A549 (cell line): ENCODE results near the gene STARD9. TPM values are rescaled to one million over a fixed set of nuclear protein-coding genes. Genes with fewer than 3 reads are reported as not detected.

Experiments used
- ATAC-seq, 2 experiments: fragments of 200-7000 bp in 1 of 2; fragments of >200 bp in 1 of 2; cut with Nextera tagmentation in 1 of 2; cut with Tn5 transposase in 1 of 2; 3 replicates each; pipeline versions ENCODE4 v1.8.0 to v1.9.1; 2018 to 2020; ENCODE audit warnings: mild to moderate bottlenecking in 1 of 2, moderate library complexity in 1 of 2
- CTCF ChIA-PET: fragments of 300-600 bp; sonication (Branson Sonifier 250); formaldehyde crosslinking; extraction: SDS; loops from one replicate; lab custom pipeline; 2021; ENCODE audit warnings: antibody characterized with exemption, inconsistent platforms; lab: Yijun Ruan, JAX
- POLR2A ChIA-PET: fragments of 350-600 bp; formaldehyde crosslinking; extraction: SDS; loops from one replicate; lab custom pipeline; 2021; ENCODE audit warnings: antibody characterized with exemption, inconsistent platforms; lab: Yijun Ruan, JAX
- DNase-seq, 2 experiments: peaks; one replicate each; pipeline versions ENCODE4 v3.0.0 to v3.0.0-alpha.2; 2011 to 2016; ENCODE audit warnings: low read depth in 1 of 2, low spot score in 1 of 2
- FAIRE-seq: peaks from 2 replicates; lab custom pipeline; 2011; peaks lifted over from hg19 to GRCh38; lab: Jason Lieb, UNC
- H3K27ac ChIP-seq, 2 experiments: fragments of >200 bp; sonication (Bioruptor Twin); formaldehyde crosslinking; 3 replicates each; pipeline ENCODE4 v1.5.1; 2016 to 2017
- H3K4me1 ChIP-seq: fragments of >200 bp; sonication (Bioruptor Twin); formaldehyde crosslinking; 3 replicates; pipeline ENCODE4 v1.6.1; 2016
- H3K4me2 ChIP-seq: fragments of >200 bp; sonication (Bioruptor Twin); formaldehyde crosslinking; 3 replicates; pipeline ENCODE4 v1.6.1; 2016
- H3K4me3 ChIP-seq: fragments of >200 bp; sonication (Bioruptor Twin); formaldehyde crosslinking; 3 replicates; pipeline ENCODE4 v1.5.1; 2016
- H3K9me3 ChIP-seq: fragments of >200 bp; sonication (Bioruptor Twin); formaldehyde crosslinking; 3 replicates; pipeline ENCODE4 v1.6.1; 2016
- CEBPB ChIP-seq, 2 experiments: fragments of >200 bp in 1 of 2; sonication (Bioruptor Twin) in 1 of 2; formaldehyde crosslinking in 1 of 2; IDR thresholded peaks; 2 replicates each; pipeline ENCODE4 v1.6.1; 2012 to 2016
- CHD4 ChIP-seq: fragments of 200-600 bp; sonication (generic); IDR thresholded peaks from 2 replicates; pipeline ENCODE4 v1.6.1; 2016; ENCODE audit warnings: antibody characterized with exemption, mild to moderate bottlenecking, borderline replicate concordance
- EHF ChIP-seq: fragments of 250-450 bp; sonication (Bioruptor Pico); IDR thresholded peaks from 2 replicates; pipeline ENCODE4 v1.5.0; 2020; ENCODE audit warnings: mild to moderate bottlenecking
- EP300 ChIP-seq, 2 experiments: fragments of >200 bp; sonication (Bioruptor Twin); formaldehyde crosslinking; IDR thresholded peaks; 2 replicates in 1 of 2; 3 replicates in 1 of 2; pipeline ENCODE4 v1.6.1; 2016 to 2017
- FOSL2 ChIP-seq, 2 experiments: fragments of 450-650 bp in 1 of 2; fragments of >200 bp in 1 of 2; sonication (Bioruptor Twin) in 1 of 2; formaldehyde crosslinking; IDR thresholded peaks; 2 replicates each; pipeline versions ENCODE4 v1.5.0 to v1.6.1; 2016 to 2020; ENCODE audit warnings: mild to moderate bottlenecking in 1 of 2, moderate library complexity in 1 of 2
- FOXS1 ChIP-seq: fragments of 250-450 bp; sonication (Bioruptor Pico); IDR thresholded peaks from 2 replicates; pipeline ENCODE4 v1.5.0; 2020; ENCODE audit warnings: mild to moderate bottlenecking, moderate library complexity
- HES2 ChIP-seq: fragments of >200 bp; sonication (Bioruptor Twin); formaldehyde crosslinking; IDR thresholded peaks from 2 replicates; pipeline ENCODE4 v1.6.1; 2016
- HEYL ChIP-seq: fragments of 250-450 bp; sonication (Bioruptor Pico); IDR thresholded peaks from 2 replicates; pipeline ENCODE4 v1.8.0; 2021; ENCODE audit warnings: mild to moderate bottlenecking, moderate library complexity
- HMGXB4 ChIP-seq: fragments of 250-450 bp; sonication (Bioruptor Pico); IDR thresholded peaks from 2 replicates; pipeline ENCODE4 v1.5.0; 2021; ENCODE audit warnings: mild to moderate bottlenecking, moderate library complexity, borderline replicate concordance
- HOXA7 ChIP-seq: fragments of 250-450 bp; sonication (Bioruptor Pico); IDR thresholded peaks from 2 replicates; pipeline ENCODE4 v1.5.0; 2020; ENCODE audit warnings: mild to moderate bottlenecking, moderate library complexity
- KDM1A ChIP-seq: fragments of 200-600 bp; sonication (generic); IDR thresholded peaks from 2 replicates; pipeline ENCODE4 v1.6.1; 2016; ENCODE audit warnings: low read depth, mild to moderate bottlenecking
- MAFK ChIP-seq: fragments of 450-650 bp; IDR thresholded peaks from 2 replicates; pipeline ENCODE4 v1.6.1; 2014; ENCODE audit not compliant: partially characterized antibody
- MAX ChIP-seq: IDR thresholded peaks from 2 replicates; pipeline ENCODE4 v1.6.1; 2012
- NFE2L2 ChIP-seq: fragments of 150-350 bp; conservative IDR thresholded peaks from 2 replicates; pipeline ENCODE4 v1.6.1; 2014; ENCODE audit warnings: low read length
- NR3C1 ChIP-seq: fragments of >200 bp; sonication (Bioruptor Twin); formaldehyde crosslinking; IDR thresholded peaks from 3 replicates; pipeline ENCODE4 v1.6.1; 2017
- PHF8 ChIP-seq: fragments of 200-600 bp; sonication (generic); IDR thresholded peaks from 2 replicates; pipeline ENCODE4 v1.6.1; 2016; ENCODE audit warnings: low read depth, mild to moderate bottlenecking, antibody characterized with exemption, moderate library complexity, borderline replicate concordance
- POLR2A ChIP-seq: IDR thresholded peaks from 2 replicates; pipeline ENCODE4 v1.6.1; 2012; ENCODE audit warnings: mild to moderate bottlenecking, low read length
- RCOR1 ChIP-seq: fragments of 150-350 bp; IDR thresholded peaks from 2 replicates; pipeline ENCODE4 v1.6.1; 2014; ENCODE audit warnings: antibody characterized with exemption, low read length, low read depth
- REST ChIP-seq: fragments of 200-600 bp; sonication (generic); IDR thresholded peaks from 2 replicates; pipeline ENCODE4 v1.6.1; 2016; ENCODE audit warnings: antibody characterized with exemption, mild to moderate bottlenecking, moderate library complexity
- RNF2 ChIP-seq: fragments of 200-600 bp; sonication (generic); IDR thresholded peaks from 2 replicates; pipeline ENCODE4 v1.6.1; 2016; ENCODE audit warnings: low read depth, mild to moderate bottlenecking, antibody characterized with exemption, moderate library complexity, borderline replicate concordance
- SREBF2 ChIP-seq: fragments of 450-650 bp; IDR thresholded peaks from 2 replicates; pipeline ENCODE4 v1.6.1; 2014; ENCODE audit warnings: mild to moderate bottlenecking, moderate library complexity
- ZFP36 ChIP-seq: fragments of 450-650 bp; IDR thresholded peaks from 2 replicates; pipeline ENCODE4 v1.6.1; 2014; ENCODE audit warnings: borderline replicate concordance; ENCODE audit not compliant: partially characterized antibody
- ZNF302 ChIP-seq: fragments of 250-450 bp; sonication (Bioruptor Pico); IDR thresholded peaks from 2 replicates; pipeline ENCODE4 v1.9.0; 2021; ENCODE audit warnings: inconsistent platforms, mild to moderate bottlenecking, moderate library complexity
- WGBS: methylation state at CpG from one replicate; pipeline ENCODE4 v1.1.6; 2017; ENCODE audit errors: missing lambda C conversion rate; 5-methylcytosine and 5-hydroxymethylcytosine counted together
- polyA plus RNA-seq, 4 experiments: library from polyadenylated mRNA; depleted of rRNA in 3 of 4; stranded (reverse); fragments of >200 nt; fragmentation: RNase III in 1 of 4; extraction: RNeasy Plus Mini Kit Qiagen cat#74134 plus additional on column Dnase treatment in 1 of 4; gene quantifications; 2 replicates in 3 of 4; 3 replicates in 1 of 4; pipeline ENCODE4 v1.2.3, GENCODE V29; 2011 to 2017

STARD9 gene
- polyA plus RNA-seq, 2 of the 4 experiments (the other 2 are of a cell fraction): 1.2 TPM

GRCh38 chr15:42712584-42712983 is 137.2 kb downstream of the STARD9 start:
- ChIA-PET CTCF (interaction anchor here (1.8 kb wide), 1 partner anchor 214 kb away, joined by 5 read pairs; no protein-coding TSS in a partner anchor), POLR2A (no interaction called here)
- TF ChIP-seq PHF8: no peak
- no peak for TF ChIP-seq SREBF2
- no peak for TF ChIP-seq FOSL2 (IDR thresholded peaks at IDR 0.05)
- TF ChIP-seq FOSL2 (CRISPR knock-in tag; IDR thresholded peaks at IDR 0.05): no peak
- no peak for TF ChIP-seq RCOR1
- no peak for TF ChIP-seq RNF2
- TF ChIP-seq HMGXB4 (CRISPR knock-in tag): no peak
- no peak for TF ChIP-seq KDM1A
- no peak for TF ChIP-seq MAX
- TF ChIP-seq NR3C1: no peak
- TF ChIP-seq REST: no peak
- no peak for TF ChIP-seq EHF (CRISPR knock-in tag)
- TF ChIP-seq CHD4: no peak
- no peak for TF ChIP-seq HOXA7 (CRISPR knock-in tag)
- TF ChIP-seq NFE2L2: no peak
- Histone ChIP-seq H3K9me3 (no peaks in the 10 kb centered on the region), H3K4me1 (peaks cover 7% of the 10 kb centered on the region; the same call in 2 of the 3 replicates), H3K4me2 (no peak overlapping the region), H3K4me3 (no peak overlapping the region), H3K27ac (no peak overlapping the region)
- FAIRE-seq: no peak
- ATAC-seq: no peak
- DNase-seq: no peak
- WGBS: 94% methylated on average over 4 of the region's 4 CpGs

- H3K9me3 ChIP-seq: no peaks in the 10 kb centered on the region
- CTCF ChIA-PET: interaction anchor here (1.1 to 2.0 kb wide), 3 partner anchors 20 to 510 kb away, joined by 3 to 7 read pairs (median 5); no protein-coding TSS in a partner anchor
- 85% methylated on average over 4 of the region's 5 CpGs for WGBS
- no peak for TF ChIP-seq HEYL (CRISPR knock-in tag)
- TF ChIP-seq FOXS1 (CRISPR knock-in tag): no peak
- TF ChIP-seq MAFK: no peak
- no peak for TF ChIP-seq CEBPB (IDR thresholded peaks at IDR 0.05)
- no peak for TF ChIP-seq KDM1A
- TF ChIP-seq HES2: no peak
- TF ChIP-seq EP300 (IDR thresholded peaks at IDR 0.05): no peak
- TF ChIP-seq POLR2A: no peak
- TF ChIP-seq ZNF302 (CRISPR knock-in tag): no peak
- TF ChIP-seq ZFP36: no peak
- TF ChIP-seq, all 56 proteins: peak for 0
- ATAC-seq (no peak), FAIRE-seq (no peak), DNase-seq (no peak)
- H3K4me1 ChIP-seq: no peaks in the 10 kb centered on the region
- no peak overlapping the region for H3K4me3 ChIP-seq
- H3K4me2 ChIP-seq: no peak overlapping the region
- POLR2A ChIA-PET: no interaction called here
- H3K27ac ChIP-seq: no peak overlapping the region
Measured at GRCh38 chr15:42716125-42716524, 140.7 kb downstream of the STARD9 start.
